DMS153 treated with DMSO at 0.1 percent for 48 hours (cell line): Measurements from ENCODE around the gene GALNT14.
"Not testable (repeated sequence)": the region's sequence is repeated elsewhere in the genome, so short reads cannot be mapped to it uniquely, and the experiment has no call there.

Source experiments
- DNase-seq: peaks from one replicate; lab custom pipeline; 2025; ENCODE audit not compliant: unreplicated experiment; lab: John Stamatoyannopoulos, UW

GALNT14 gene

GRCh38 chr2:30904437-30904836, 233.8 kb downstream of the GALNT14 start:
- not testable (repeated sequence) for DNase-seq

GRCh38 chr2:30903326-30903725, 234.9 kb downstream of the GALNT14 start:
- DNase-seq = no peak

- no peak for DNase-seq
Observed at GRCh38 chr2:30900381-30900780, 237.9 kb downstream of the GALNT14 start.

- DNase-seq = no peak
Observed at GRCh38 chr2:30899516-30900054, 238.7 kb downstream of the GALNT14 start.

- no peak for DNase-seq
Observed at GRCh38 chr2:30897539-30897938, 240.7 kb downstream of the GALNT14 start.

- no peak for DNase-seq
Observed at GRCh38 chr2:30894498-30895119, 243.6 kb downstream of the GALNT14 start.

- DNase-seq = no peak
Observed at GRCh38 chr2:30888852-30889409, 249.3 kb downstream of the GALNT14 start.

- DNase-seq = no peak
Observed at GRCh38 chr2:30886080-30886479, 252.2 kb downstream of the GALNT14 start.

GRCh38 chr2:30883822-30884221, 254.4 kb downstream of the GALNT14 start:
- DNase-seq = no peak

- DNase-seq = no peak
Observed at GRCh38 chr2:30883184-30883583, 255.1 kb downstream of the GALNT14 start.

GRCh38 chr2:30880516-30880915, 257.7 kb downstream of the GALNT14 start:
- DNase-seq = no peak

- no peak for DNase-seq
Observed at GRCh38 chr2:30877833-30878232, 260.4 kb downstream of the GALNT14 start.

- no peak for DNase-seq
Observed at GRCh38 chr2:30872797-30873196, 265.4 kb downstream of the GALNT14 start.

GRCh38 chr2:30871980-30872789, 266.1 kb downstream of the GALNT14 start:
- DNase-seq = peak; percentile 74

- no peak for DNase-seq
Observed at GRCh38 chr2:30871440-30871839, 266.8 kb downstream of the GALNT14 start.

- DNase-seq = no peak
Observed at GRCh38 chr2:30869988-30870387, 268.3 kb downstream of the GALNT14 start.

- no peak for DNase-seq
Observed at GRCh38 chr2:30867385-30867784, 270.9 kb downstream of the GALNT14 start.

- DNase-seq = no peak
Observed at GRCh38 chr2:30866974-30867373, 271.3 kb downstream of the GALNT14 start.

- no peak for DNase-seq
Observed at GRCh38 chr2:30865892-30866681, 272.2 kb downstream of the GALNT14 start.

GRCh38 chr2:30865243-30865642, 273.0 kb downstream of the GALNT14 start:
- no peak for DNase-seq

- peak; percentile 58 for DNase-seq
Observed at GRCh38 chr2:30862054-30862651, 276.1 kb downstream of the GALNT14 start.
